ENCODE results near the gene WWC2.

Gene WWC2

DNA sequence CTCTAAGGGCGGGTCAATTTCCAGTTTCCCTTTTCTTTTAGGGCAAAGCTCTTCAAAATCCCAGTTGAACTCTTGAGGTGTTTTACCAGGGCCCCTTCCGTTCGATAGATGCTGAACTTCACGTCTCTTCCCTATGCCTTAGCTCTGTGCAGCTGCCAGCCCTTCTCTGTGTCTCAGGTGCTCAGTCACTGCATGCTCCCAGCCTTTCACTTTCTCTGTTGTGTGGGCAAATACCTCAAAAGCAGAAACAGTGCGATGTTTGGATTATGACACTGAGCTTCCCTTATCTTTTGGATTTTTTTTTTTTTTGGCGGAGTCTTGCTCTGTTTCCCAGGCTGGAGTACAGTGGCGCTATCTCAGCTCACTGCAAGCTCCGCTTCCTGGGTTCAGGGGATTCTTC, 112.5 kb downstream of the WWC2 start:
- CTCF ChIA-PET, result no interaction called here
- DNase-seq (ENCODE audit: low spot score), result no peak
- TF ChIP-seq, protein P1, sequence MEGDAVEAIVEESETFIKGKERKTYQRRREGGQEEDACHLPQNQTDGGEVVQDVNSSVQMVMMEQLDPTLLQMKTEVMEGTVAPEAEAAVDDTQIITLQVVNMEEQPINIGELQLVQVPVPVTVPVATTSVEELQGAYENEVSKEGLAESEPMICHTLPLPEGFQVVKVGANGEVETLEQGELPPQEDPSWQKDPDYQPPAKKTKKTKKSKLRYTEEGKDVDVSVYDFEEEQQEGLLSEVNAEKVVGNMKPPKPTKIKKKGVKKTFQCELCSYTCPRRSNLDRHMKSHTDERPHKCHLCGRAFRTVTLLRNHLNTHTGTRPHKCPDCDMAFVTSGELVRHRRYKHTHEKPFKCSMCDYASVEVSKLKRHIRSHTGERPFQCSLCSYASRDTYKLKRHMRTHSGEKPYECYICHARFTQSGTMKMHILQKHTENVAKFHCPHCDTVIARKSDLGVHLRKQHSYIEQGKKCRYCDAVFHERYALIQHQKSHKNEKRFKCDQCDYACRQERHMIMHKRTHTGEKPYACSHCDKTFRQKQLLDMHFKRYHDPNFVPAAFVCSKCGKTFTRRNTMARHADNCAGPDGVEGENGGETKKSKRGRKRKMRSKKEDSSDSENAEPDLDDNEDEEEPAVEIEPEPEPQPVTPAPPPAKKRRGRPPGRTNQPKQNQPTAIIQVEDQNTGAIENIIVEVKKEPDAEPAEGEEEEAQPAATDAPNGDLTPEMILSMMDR (conservative IDR thresholded peaks at IDR 0.05; ENCODE audit: low read depth), result no peak
- no peak overlapping the region for H3K27ac ChIP-seq
- POLR2A ChIA-PET (ENCODE audit: low non-redundant PET), result no interaction called here

DNA sequence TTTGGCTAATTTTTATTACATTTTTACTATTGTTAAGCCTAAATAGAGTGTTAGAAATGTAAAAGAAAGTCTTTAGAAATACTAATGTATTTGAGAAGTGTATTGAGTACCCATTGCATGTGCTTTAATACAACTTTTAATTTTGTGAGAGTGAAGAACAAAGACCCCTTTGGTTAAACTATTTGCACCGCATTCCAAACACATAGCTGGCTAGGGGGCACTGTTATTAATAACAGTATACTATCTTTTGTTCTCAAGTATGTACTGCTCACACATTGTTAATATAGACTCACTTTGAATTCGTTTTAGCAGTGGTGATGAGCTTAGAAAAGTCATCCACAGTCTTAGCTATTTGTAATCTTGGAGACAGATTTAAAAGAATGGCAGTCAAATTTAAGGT, 114.9 kb downstream of the WWC2 start:
- no peak overlapping the region for H3K27ac ChIP-seq
- ChIA-PET POLR2A (ENCODE audit: low non-redundant PET) (no interaction called here), CTCF (no interaction called here)
- DNase-seq (ENCODE audit: low spot score), result no peak
- TF ChIP-seq, protein P1 (conservative IDR thresholded peaks at IDR 0.05; ENCODE audit: low read depth), result no peak

DNA sequence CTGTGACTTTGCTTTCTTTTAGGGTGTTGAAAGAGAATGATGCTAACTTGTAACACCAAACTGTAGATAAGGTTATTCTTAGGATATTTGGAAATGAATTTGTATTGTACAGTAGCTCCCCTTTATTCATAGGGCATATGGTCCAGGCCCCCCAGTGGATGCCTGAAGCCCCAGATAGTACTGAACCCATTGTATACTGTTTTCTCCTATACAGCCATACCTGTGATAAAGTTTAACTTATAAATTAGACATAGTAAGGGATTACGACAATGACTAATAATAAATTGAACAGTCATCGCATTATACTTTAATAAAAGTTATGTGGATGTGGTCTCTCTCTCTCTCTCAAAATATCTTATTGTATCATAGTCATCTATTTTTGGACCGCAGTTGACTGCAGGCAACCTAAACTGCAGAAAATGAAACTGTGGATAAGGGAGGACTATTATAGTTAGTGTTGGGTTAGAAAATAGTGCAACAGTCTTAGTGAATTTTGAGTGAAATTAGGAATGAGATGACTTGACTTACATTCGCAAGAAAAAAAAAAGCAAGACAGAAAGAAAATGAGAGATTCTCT, 115.9 kb downstream of the WWC2 start:
- POLR2A ChIA-PET (ENCODE audit: low non-redundant PET), result no interaction called here
- CTCF ChIA-PET, result no interaction called here
- TF ChIP-seq, protein P1 (conservative IDR thresholded peaks at IDR 0.05; ENCODE audit: low read depth), result no peak

DNA sequence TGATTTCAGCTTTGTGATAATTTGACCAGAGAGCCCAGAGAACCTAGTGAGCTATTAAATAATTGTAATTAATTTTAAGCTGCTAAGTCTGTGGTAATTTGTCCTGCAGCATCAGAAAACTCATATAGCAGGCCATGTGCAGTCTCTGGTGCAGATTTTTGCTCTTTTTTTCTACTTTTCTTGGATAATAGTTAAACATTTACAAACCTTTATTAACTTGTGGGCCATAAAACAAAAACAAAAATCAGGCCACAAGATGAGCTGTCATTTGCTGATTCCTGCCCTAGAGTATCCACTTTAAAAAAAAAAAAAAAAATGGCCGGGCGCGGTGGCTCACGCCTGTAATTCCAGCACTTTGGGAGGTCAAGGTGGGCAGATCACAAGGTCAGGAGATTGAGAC, 121.2 kb downstream of the WWC2 start:
- CTCF ChIA-PET, result no interaction called here
- no peak overlapping the region for H3K27ac ChIP-seq
- TF ChIP-seq, protein P1 (conservative IDR thresholded peaks at IDR 0.05; ENCODE audit: low read depth), result no peak
- POLR2A ChIA-PET (ENCODE audit: low non-redundant PET), result no interaction called here
- no peak for DNase-seq (ENCODE audit: low spot score)

More for the DNA sequence above, 115.9 kb downstream of the WWC2 start:
- no peak overlapping the region for H3K27ac ChIP-seq
- DNase-seq (ENCODE audit: low spot score), result no peak

DNA sequence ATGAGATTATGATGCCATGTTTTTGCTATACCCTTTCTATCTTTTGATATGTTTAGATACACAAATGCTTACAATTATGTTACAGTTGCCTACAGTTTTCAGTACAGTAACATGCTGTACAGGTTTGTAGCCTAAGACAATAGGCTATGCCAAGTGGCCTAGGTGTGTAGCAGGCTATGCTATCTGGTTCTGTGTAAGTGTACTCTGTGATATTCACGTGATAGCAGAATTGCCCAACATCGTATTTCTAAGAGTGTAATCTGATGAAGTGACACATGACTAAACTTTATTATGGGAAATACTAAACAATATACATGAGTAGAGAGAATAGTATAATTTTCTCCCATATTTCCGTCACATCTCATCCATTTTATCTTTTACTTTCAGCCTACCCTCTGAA, 124.0 kb downstream of the WWC2 start:
- CTCF ChIA-PET, result no interaction called here
- TF ChIP-seq, protein P1 (conservative IDR thresholded peaks at IDR 0.05; ENCODE audit: low read depth), result no peak
- POLR2A ChIA-PET (ENCODE audit: low non-redundant PET), result no interaction called here
- H3K27ac ChIP-seq, result no peak overlapping the region
- DNase-seq (ENCODE audit: low spot score), result no peak

DNA sequence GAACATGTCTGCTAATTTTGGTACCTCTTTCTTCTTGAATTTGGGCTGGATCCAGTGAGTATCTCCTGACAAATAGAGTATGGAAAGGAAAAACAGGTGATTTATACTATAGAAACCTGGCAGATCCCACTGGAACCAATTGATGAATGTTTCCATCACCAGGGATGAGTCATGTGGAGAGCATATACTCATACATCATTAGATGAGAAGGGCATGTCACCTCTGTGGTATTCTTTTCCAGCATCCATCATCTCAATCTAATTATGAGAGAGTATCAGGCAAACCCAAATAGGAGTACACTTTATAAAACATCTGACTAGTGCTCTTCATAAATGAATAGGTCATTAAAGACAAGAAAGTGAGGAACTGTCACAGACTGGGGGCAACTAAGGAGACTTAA, 130.3 kb downstream of the WWC2 start:
- ChIA-PET POLR2A (ENCODE audit: low non-redundant PET) (no interaction called here), CTCF (no interaction called here)
- H3K27ac ChIP-seq, result no peak overlapping the region
- peak; percentile 21 for DNase-seq (ENCODE audit: low spot score)
- TF ChIP-seq, protein P1 (conservative IDR thresholded peaks at IDR 0.05; ENCODE audit: low read depth), result no peak
